Measurements from ENCODE around the gene RNH1.
A peak's percentile ranks its signal among the peaks of the same experiment; 100 is the strongest.

RNH1 gene

GRCh38 chr11:476416-476815, 30.6 kb downstream of the RNH1 start:
- no peak for DNase-seq (ENCODE audit: low read depth)

- no peak for DNase-seq (ENCODE audit: low read depth)
Measured at GRCh38 chr11:475941-476340, 31.1 kb downstream of the RNH1 start.

- no peak for DNase-seq (ENCODE audit: low read depth)
Measured at GRCh38 chr11:474914-475506, 32.0 kb downstream of the RNH1 start.

- no peak for DNase-seq (ENCODE audit: low read depth)
Measured at GRCh38 chr11:473962-474785, 32.9 kb downstream of the RNH1 start.

- DNase-seq (ENCODE audit: low read depth), result no peak
Measured at GRCh38 chr11:473415-473814, 33.6 kb downstream of the RNH1 start.

- no peak for DNase-seq (ENCODE audit: low read depth)
Measured at GRCh38 chr11:472816-473215, 34.2 kb downstream of the RNH1 start.

- DNase-seq (ENCODE audit: low read depth), result no peak
Measured at GRCh38 chr11:472272-472671, 34.8 kb downstream of the RNH1 start.

- DNase-seq (ENCODE audit: low read depth), result no peak
Measured at GRCh38 chr11:471468-472145, 35.4 kb downstream of the RNH1 start.

GRCh38 chr11:469684-470560, 37.1 kb downstream of the RNH1 start:
- DNase-seq (ENCODE audit: low read depth), result peak; percentile 86

GRCh38 chr11:469026-469683, 37.9 kb downstream of the RNH1 start:
- peak; percentile 16 for DNase-seq (ENCODE audit: low read depth)

- DNase-seq (ENCODE audit: low read depth), result no peak
Measured at GRCh38 chr11:468493-468892, 38.5 kb downstream of the RNH1 start.

GRCh38 chr11:468036-468435, 39.0 kb downstream of the RNH1 start:
- DNase-seq (ENCODE audit: low read depth), result no peak

GRCh38 chr11:465896-466530, 41.0 kb downstream of the RNH1 start:
- no peak for DNase-seq (ENCODE audit: low read depth)

GRCh38 chr11:464316-464715, 42.7 kb downstream of the RNH1 start:
- no peak for DNase-seq (ENCODE audit: low read depth)

- DNase-seq (ENCODE audit: low read depth), result no peak
Measured at GRCh38 chr11:462107-462890, 44.7 kb downstream of the RNH1 start.

- no peak for DNase-seq (ENCODE audit: low read depth)
Measured at GRCh38 chr11:461626-462025, 45.4 kb downstream of the RNH1 start.

- DNase-seq (ENCODE audit: low read depth), result no peak
Measured at GRCh38 chr11:460331-461199, 46.5 kb downstream of the RNH1 start.

GRCh38 chr11:459511-460220, 47.4 kb downstream of the RNH1 start:
- DNase-seq (ENCODE audit: low read depth), result no peak
